ENCODE results near the gene RHOC. TPM values are rescaled to one million over a fixed set of nuclear protein-coding genes. Genes with fewer than 3 reads are reported as not detected.

Gene RHOC
- total RNA-seq, 1 experiment from 2014 or later = 154 TPM

DNA sequence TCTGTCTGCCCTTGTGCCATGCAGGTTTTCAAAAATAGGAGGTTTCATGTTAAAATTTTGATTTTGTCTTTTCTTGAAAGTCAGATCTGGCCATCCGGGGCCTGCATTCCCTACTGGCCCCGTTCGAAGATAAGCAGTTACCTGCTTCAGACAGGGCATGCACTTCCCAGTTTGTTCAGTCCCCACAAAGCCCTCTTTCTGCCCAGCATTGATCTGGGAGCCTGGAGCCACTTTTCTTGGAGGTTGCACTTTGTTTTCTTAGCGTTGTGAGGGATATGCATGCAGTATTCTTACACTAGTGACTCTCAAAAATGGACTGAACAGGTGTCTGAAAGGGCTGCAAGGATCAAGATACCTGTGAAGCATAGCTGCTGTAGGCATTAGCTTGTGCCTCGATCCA lies 21.0 kb downstream of the RHOC start:
- BruUV-seq (replicated peaks) = no TSS peak
- DNase-seq (ENCODE audit: low read depth, low spot score) (no peak), ATAC-seq (no peak)
- RAD21 ChIA-PET (ENCODE audit: low non-redundant PET in 1 of 2, low total read pairs in 2 of 2, uncharacterized antibody in 2 of 2, unreplicated experiment in 2 of 2) = interaction anchor here in 1 of 2 experiments (0.5 kb wide), 1 partner anchor 17 kb away, joined by 3 read pairs; no protein-coding TSS in a partner anchor
- CTCF ChIA-PET = no interaction called here
- Histone ChIP-seq H3K27me3 (ENCODE audit: insufficient read depth, low read length) (no peaks in the 10 kb centered on the region), H3K27ac (ENCODE audit: low read depth, low read length) (no peak overlapping the region), H3K4me2 (ENCODE audit: low read length) (no peak overlapping the region), H3K79me2 (ENCODE audit: insufficient read depth, low read length) (0 out of 2 replicates have a peak, but pooled peaks cover 15% of the 10 kb centered on the region), H4K20me1 (ENCODE audit: insufficient read depth) (no peaks in the 10 kb centered on the region), H2AFZ (ENCODE audit: low read depth, low read length, poor library complexity, severe bottlenecking) (no peak overlapping the region), H3K4me1 (ENCODE audit: control insufficient read depth in 1 of 2, insufficient read depth in 2 of 2, low read length in 2 of 2) (no peaks in the 10 kb centered on the region; a peak in 1 of 4 replicates), H3K9me3 (ENCODE audit: control insufficient read depth in 1 of 2, insufficient read depth in 1 of 2, low read depth in 1 of 2, low read length in 2 of 2) (no peaks in the 10 kb centered on the region), H3K9me2 (ENCODE audit: insufficient read depth) (no peaks in the 10 kb centered on the region), H3K4me3 (replicated peaks in 1 of 2; ENCODE audit: low read depth in 1 of 2, low read length in 2 of 2) (no peak overlapping the region), H3K36me3 (ENCODE audit: control insufficient read depth in 1 of 2, insufficient read depth in 2 of 2, low read length in 2 of 2) (peaks cover 0 to 4% of the 10 kb centered on the region in 2 experiments; a peak in 2 of 4 replicates), H3K9ac (ENCODE audit: low read length) (no peak overlapping the region)
- TF ChIP-seq CBX3 (IDR thresholded peaks at IDR 0.05; ENCODE audit: low read depth) = no peak
- POLR2A ChIA-PET = no interaction called here
- intact Hi-C loops (cut with micrococcal nuclease) = no loop called here

GRCh38 chr1:112678605-112679004 lies 28.3 kb downstream of the RHOC start:
- Histone ChIP-seq H3K9me3 (ENCODE audit: control insufficient read depth in 1 of 2, insufficient read depth in 1 of 2, low read depth in 1 of 2, low read length in 2 of 2) (no peaks in the 10 kb centered on the region), H3K27me3 (ENCODE audit: insufficient read depth, low read length) (no peaks in the 10 kb centered on the region), H3K9ac (ENCODE audit: low read length) (no peak overlapping the region), H3K79me2 (ENCODE audit: insufficient read depth, low read length) (peaks cover 37% of the 10 kb centered on the region), H3K36me3 (ENCODE audit: control insufficient read depth in 1 of 2, insufficient read depth in 2 of 2, low read length in 2 of 2) (no peaks in the 10 kb centered on the region), H3K4me3 (replicated peaks in 1 of 2; ENCODE audit: low read depth in 1 of 2, low read length in 2 of 2) (no peak overlapping the region), H3K4me2 (ENCODE audit: low read length) (no peak overlapping the region), H2AFZ (ENCODE audit: low read depth, low read length, poor library complexity, severe bottlenecking) (no peak overlapping the region), H3K27ac (ENCODE audit: low read depth, low read length) (no peak overlapping the region), H3K4me1 (ENCODE audit: control insufficient read depth in 1 of 2, insufficient read depth in 2 of 2, low read length in 2 of 2) (peaks cover 4 to 21% of the 10 kb centered on the region in 2 experiments; a peak in 3 of 4 replicates), H3K9me2 (ENCODE audit: insufficient read depth) (no peaks in the 10 kb centered on the region), H4K20me1 (ENCODE audit: insufficient read depth) (no peaks in the 10 kb centered on the region)
- no TSS peak for BruUV-seq (replicated peaks)
- intact Hi-C loops (cut with micrococcal nuclease) = no loop called here
- POLR2A ChIA-PET = no interaction called here
- CTCF ChIA-PET = no interaction called here
- TF ChIP-seq CEBPB (IDR thresholded peaks at IDR 0.05; ENCODE audit: low read depth) = no peak
- ATAC-seq = no peak
- RAD21 ChIA-PET (ENCODE audit: low non-redundant PET in 1 of 2, low total read pairs in 2 of 2, uncharacterized antibody in 2 of 2, unreplicated experiment in 2 of 2) = no interaction called here
- DNase-seq (ENCODE audit: low read depth, low spot score) = no peak

DNA sequence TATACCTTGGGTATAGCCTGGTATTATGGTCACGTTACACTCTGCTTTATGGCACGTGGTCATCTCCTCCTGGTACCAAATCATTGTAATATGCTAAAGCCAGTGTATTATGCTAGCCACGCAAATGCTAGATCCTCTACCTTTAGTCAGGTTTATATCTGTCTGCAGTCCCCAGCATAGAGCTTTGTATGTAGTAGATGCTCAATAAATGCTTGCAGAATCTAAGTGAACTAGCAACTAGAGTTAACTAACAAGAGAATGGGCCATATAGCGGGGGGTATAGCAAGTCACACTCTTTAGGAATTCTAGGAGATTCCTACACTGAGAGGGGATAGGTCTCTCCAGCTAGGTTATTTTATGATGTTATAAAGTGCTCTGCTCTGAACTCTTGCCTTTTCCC lies 29.4 kb downstream of the RHOC start:
- POLR2A ChIA-PET = no interaction called here
- TF ChIP-seq EZH2phosphoT487 (IDR thresholded peaks at IDR 0.05; ENCODE audit: borderline replicate concordance) (no peak), POLR2AphosphoS5 (IDR thresholded peaks at IDR 0.05; ENCODE audit: low read depth, low read length) (no peak), RAD21 (IDR thresholded peaks at IDR 0.05; ENCODE audit: low read depth) (no peak), EGR1 (IDR thresholded peaks at IDR 0.05; ENCODE audit: low read depth) (no peak), ZFX (IDR thresholded peaks at IDR 0.05) (no peak), MAX (IDR thresholded peaks at IDR 0.05) (no peak), ELF1 (IDR thresholded peaks at IDR 0.05; ENCODE audit: borderline replicate concordance, low read depth) (no peak), EZH2 (IDR thresholded peaks at IDR 0.05) (no peak), SRF (IDR thresholded peaks at IDR 0.05; ENCODE audit: low read depth) (no peak), CEBPB (IDR thresholded peaks at IDR 0.05; ENCODE audit: low read depth) (no peak), ZNF274 (IDR thresholded peaks at IDR 0.05; ENCODE audit: low read depth, low read length) (no peak)

More for the DNA sequence above, 29.4 kb downstream of the RHOC start:
- Histone ChIP-seq H2AFZ (ENCODE audit: low read depth, low read length, poor library complexity, severe bottlenecking) (no peak overlapping the region), H3K79me2 (ENCODE audit: insufficient read depth, low read length) (peaks cover 33% of the 10 kb centered on the region), H3K9me2 (ENCODE audit: insufficient read depth) (no peaks in the 10 kb centered on the region), H3K4me2 (ENCODE audit: low read length) (no peak overlapping the region), H4K20me1 (ENCODE audit: insufficient read depth) (no peaks in the 10 kb centered on the region), H3K27ac (ENCODE audit: low read depth, low read length) (no peak overlapping the region), H3K4me1 (ENCODE audit: control insufficient read depth in 1 of 2, insufficient read depth in 2 of 2, low read length in 2 of 2) (peaks cover 4 to 29% of the 10 kb centered on the region in 2 experiments; a peak in 3 of 4 replicates), H3K27me3 (ENCODE audit: insufficient read depth, low read length) (no peaks in the 10 kb centered on the region), H3K4me3 (replicated peaks in 1 of 2; ENCODE audit: low read depth in 1 of 2, low read length in 2 of 2) (no peak overlapping the region), H3K9ac (ENCODE audit: low read length) (no peak overlapping the region), H3K36me3 (ENCODE audit: control insufficient read depth in 1 of 2, insufficient read depth in 2 of 2, low read length in 2 of 2) (no peaks in the 10 kb centered on the region), H3K9me3 (ENCODE audit: control insufficient read depth in 1 of 2, insufficient read depth in 1 of 2, low read depth in 1 of 2, low read length in 2 of 2) (no peaks in the 10 kb centered on the region)
- CTCF ChIA-PET = no interaction called here
- ATAC-seq (no peak), DNase-seq (ENCODE audit: low read depth, low spot score) (no peak)
- no TSS peak for BruUV-seq (replicated peaks)
- RAD21 ChIA-PET (ENCODE audit: low non-redundant PET in 1 of 2, low total read pairs in 2 of 2, uncharacterized antibody in 2 of 2, unreplicated experiment in 2 of 2) = no interaction called here
- intact Hi-C loops (cut with micrococcal nuclease) = no loop called here

Data from HCT116 (cell line).